Body of pancreas (tissue), 4 donors: ENCODE results near the gene HOXB3. TPM values are rescaled to one million over a fixed set of nuclear protein-coding genes. Genes with fewer than 3 reads are reported as not detected.

Source experiments
- ATAC-seq: fragments of 150-250 bp; one replicate; pipeline ENCODE4 v1.9.1; 2016
- DNase-seq, 4 donors: peaks; one replicate each; pipeline ENCODE4 v3.0.0-alpha.2; 2019
- H3K27ac ChIP-seq, 4 donors: fragments of 200-600 bp; sonication (generic); 1 replicate in 3 of 4; 2 replicates in 1 of 4; pipeline versions ENCODE4 v1.5.1 to v1.6.1; 2016 to 2019; ENCODE audit warnings: mild to moderate bottlenecking in 1 of 4, mixed read lengths in 1 of 4, moderate library complexity in 1 of 4
- H3K27me3 ChIP-seq, 2 donors: fragments of 200-600 bp; sonication (generic); one replicate each; pipeline ENCODE4 v1.6.0; 2016; ENCODE audit warnings: mild to moderate bottlenecking in 1 of 2
- H3K36me3 ChIP-seq, 2 donors: fragments of 200-600 bp; sonication (generic); replicated peaks in 1 of 2; 2 replicates each; pipeline ENCODE4 v1.5.1; 2016; ENCODE audit warnings: low read depth in 2 of 2; ENCODE audit not compliant: insufficient read depth in 1 of 2
- H3K4me1 ChIP-seq: fragments of 200-600 bp; sonication (generic); one replicate; pipeline ENCODE4 v1.6.0; 2016
- H3K4me3 ChIP-seq, 2 donors: fragments of 200-600 bp; sonication (generic); 1 replicate in 1 of 2; 2 replicates in 1 of 2; pipeline ENCODE4 v1.5.1; 2016 to 2019
- H3K9me3 ChIP-seq, 3 donors: fragments of 200-600 bp; sonication (generic); 1 replicate in 2 of 3; 2 replicates in 1 of 3; pipeline ENCODE4 v1.5.1; 2016
- CTCF ChIP-seq, 7 experiments: fragments of 450-650 bp in 4 of 7; fragments of 200-600 bp in 3 of 7; sonication (generic) in 3 of 7; IDR thresholded peaks; one replicate each; pipeline ENCODE4 v1.5.1; 2016 to 2019; ENCODE audit warnings: antibody characterized with exemption in 7 of 7
- POLR2A ChIP-seq, 3 donors: fragments of 450-650 bp; IDR thresholded peaks; one replicate each; pipeline ENCODE4 v1.6.1; 2016; ENCODE audit warnings: antibody characterized with exemption in 3 of 3, mild to moderate bottlenecking in 2 of 3
- whole genome bisulfite sequencing, 2 donors: methylation state at CpG; one replicate each; pipeline ENCODE4 v1.1.5; 2017; 5-methylcytosine and 5-hydroxymethylcytosine counted together
- intact Hi-C: fragments of 100-400 bp; cut with DNase I; formaldehyde crosslinking; loops from one replicate; pipeline ENCODE4 v1.15.1; 2023
- total RNA-seq, 2 donors: library from RNA; depleted of rRNA; stranded (reverse); fragments of >200 nt; gene quantifications; one replicate each; pipeline ENCODE4 v1.1.0, GENCODE V29; 2016

Gene HOXB3
- total RNA-seq, 2 donors from 2014 or later: 2.9 TPM; not detected in 1

GRCh38 chr17:48592057-48592514 lies 2.0 kb upstream of the HOXB3 start:
- no peaks in the 10 kb centered on the region for H3K36me3 ChIP-seq
- 17 to 27% methylated on average over 20 to 33 of the region's 33 CpGs for WGBS, 2 donors
- H3K27ac ChIP-seq: peak overlapping the region in 2 of 4 donors; percentile 26 to 27
- no peak for DNase-seq
- intact Hi-C loops: no loop called here
- H3K27me3 ChIP-seq: peaks cover 0 to 43% of the 10 kb centered on the region in 2 donors
- no peak overlapping the region for H3K4me3 ChIP-seq
- H3K9me3 ChIP-seq: no peaks in the 10 kb centered on the region
- TF ChIP-seq POLR2A (IDR thresholded peaks at IDR 0.05): no peak
- TF ChIP-seq CTCF (IDR thresholded peaks at IDR 0.05): no peak
- H3K4me1 ChIP-seq: peaks cover 21% of the 10 kb centered on the region
- ATAC-seq: no peak

- Histone ChIP-seq H3K36me3 (no peaks in the 10 kb centered on the region), H3K27me3 (peaks cover 0 to 43% of the 10 kb centered on the region in 2 donors), H3K4me3 (no peak overlapping the region), H3K9me3 (no peaks in the 10 kb centered on the region), H3K27ac (peak overlapping the region in 2 of 4 donors; percentile 5 to 26), H3K4me1 (peaks cover 16% of the 10 kb centered on the region)
- intact Hi-C loops: no loop called here
- no peak for DNase-seq
- TF ChIP-seq CTCF (IDR thresholded peaks at IDR 0.05) (no peak), POLR2A (IDR thresholded peaks at IDR 0.05) (no peak)
- ATAC-seq: no peak
- 80 to 82% methylated on average over 10 of the region's 10 CpGs for WGBS, 2 donors
These were observed 1.4 kb upstream of the HOXB3 start for GRCh38 chr17:48591255-48592056.

GRCh38 chr17:48590607-48591161 lies 643 bp upstream of the HOXB3 start:
- no peaks in the 10 kb centered on the region for H3K9me3 ChIP-seq
- DNase-seq (no peak), ATAC-seq (no peak)
- TF ChIP-seq POLR2A (IDR thresholded peaks at IDR 0.05) (no peak), CTCF (IDR thresholded peaks at IDR 0.05) (no peak)
- H3K27me3 ChIP-seq: peaks cover 0 to 43% of the 10 kb centered on the region in 2 donors
- no peak overlapping the region for H3K4me3 ChIP-seq
- H3K4me1 ChIP-seq: peaks cover 16% of the 10 kb centered on the region
- H3K36me3 ChIP-seq: no peaks in the 10 kb centered on the region
- no peak overlapping the region for H3K27ac ChIP-seq
- intact Hi-C loops: no loop called here

GRCh38 chr17:48589060-48589830 lies 796 bp downstream of the HOXB3 start:
- H3K4me3 ChIP-seq: no peak overlapping the region
- peaks cover 24% of the 10 kb centered on the region for H3K4me1 ChIP-seq
- intact Hi-C loops: no loop called here
- peaks cover 0 to 41% of the 10 kb centered on the region in 2 donors for H3K27me3 ChIP-seq
- H3K27ac ChIP-seq: no peak overlapping the region
- ATAC-seq (no peak), DNase-seq (no peak)
- TF ChIP-seq CTCF (IDR thresholded peaks at IDR 0.05): no peak
- no peak for TF ChIP-seq POLR2A (IDR thresholded peaks at IDR 0.05)
- WGBS, 2 donors: 13 to 18% methylated on average over 10 of the region's 10 CpGs
- no peaks in the 10 kb centered on the region for H3K9me3 ChIP-seq
- H3K36me3 ChIP-seq: no peaks in the 10 kb centered on the region
